Right lobe of liver (tissue), 6 donors: Measurements from ENCODE around the gene PRRG3. TPM values are rescaled to one million over a fixed set of nuclear protein-coding genes. Genes with fewer than 3 reads are reported as not detected.

Experiments used
- ATAC-seq, 4 donors: fragments of 200-7000 bp; cut with Tn5 transposase; one replicate each; pipeline ENCODE4 v1.9.1; 2020; ENCODE audit warnings: mild to moderate bottlenecking in 4 of 4, moderate library complexity in 4 of 4
- DNase-seq, 3 donors: peaks; one replicate each; pipeline ENCODE4 v3.0.0-alpha.2; 2020
- H3K27ac ChIP-seq, 3 donors: fragments of 200-600 bp; one replicate each; pipeline ENCODE4 v1.8.0; 2022
- H3K27me3 ChIP-seq, 2 donors: fragments of 200-600 bp; one replicate each; pipeline ENCODE4 v1.8.0; 2022
- H3K36me3 ChIP-seq, 4 donors: fragments of 200-600 bp; sonication (generic) in 1 of 4; one replicate each; pipeline versions ENCODE4 v1.5.1 to v1.8.0; 2017 to 2022; ENCODE audit warnings: control low read depth in 1 of 4
- H3K4me1 ChIP-seq, 4 donors: fragments of 200-600 bp; sonication (generic) in 1 of 4; one replicate each; pipeline versions ENCODE4 v1.5.1 to v1.8.0; 2017 to 2022; ENCODE audit warnings: control low read depth in 1 of 4
- H3K4me3 ChIP-seq, 3 donors: fragments of 200-600 bp; one replicate each; pipeline ENCODE4 v1.8.0; 2022
- H3K9me3 ChIP-seq, 4 donors: fragments of 200-600 bp; sonication (generic) in 1 of 4; one replicate each; pipeline versions ENCODE4 v1.5.1 to v1.8.0; 2017 to 2022; ENCODE audit warnings: control low read depth in 1 of 4
- CTCF ChIP-seq, 4 donors: fragments of 200-600 bp in 3 of 4; fragments of 450-650 bp in 1 of 4; IDR thresholded peaks; one replicate each; pipeline versions ENCODE4 v1.5.1 to v1.8.0; 2016 to 2022; ENCODE audit warnings: antibody characterized with exemption in 4 of 4, mild to moderate bottlenecking in 2 of 4
- POLR2A ChIP-seq: fragments of 450-650 bp; IDR thresholded peaks from one replicate; pipeline ENCODE4 v1.6.1; 2017; ENCODE audit warnings: antibody characterized with exemption, mild to moderate bottlenecking
- WGBS: methylation state at CpG from one replicate; pipeline ENCODE4 v1.1.6; 2018; ENCODE audit warnings: low coverage, low lambda C conversion rate; ENCODE audit not compliant: insufficient coverage; ENCODE audit errors: missing lambda C conversion rate; 5-methylcytosine and 5-hydroxymethylcytosine counted together
- intact Hi-C, 2 donors: fragments of 100-400 bp; cut with DNase I; formaldehyde crosslinking; loops; one replicate each; pipeline versions ENCODE4 v1.11.2 to v1.14.1; 2022
- total RNA-seq, 6 experiments: library from RNA; depleted of rRNA in 2 of 6; stranded (reverse); fragments of >200 nt in 2 of 6; fragmentation: NEBNext Ultra II Directional in 3 of 6; extraction: Animal tissue kit (Norgen Biotek cat#: 25700) in 3 of 6; gene quantifications; one replicate each; pipeline versions ENCODE4 v1.1.0 to v1.2.4, GENCODE V29; 2016 to 2023
- donor health status: DM: no; HTN: yes; CAD: no.
- donor health status: DM: no; HTN: no; CAD: no.
- donor health status: DM: no; HTN: no; CAD: no.
- donor health status: DM: no; HTN: yes; CAD: no.
- donor health status: DM: no; HTN: yes; CAD: no.

Gene PRRG3
- total RNA-seq, 6 experiments from 2014 or later = 0.02 to 0.30 (median 0.07) TPM; not detected in 3

GRCh38 chrX:151752847-151753246 is 57.6 kb downstream of the PRRG3 start:
- WGBS = 32% methylated on average over 5 of the region's 5 CpGs
- DNase-seq (no peak), ATAC-seq (peak in 3 of 4 donors; percentile 44 to 55 (median 45))
- Histone ChIP-seq H3K27me3 (peaks cover 0 to 14% of the 10 kb centered on the region in 2 donors), H3K27ac (no peak overlapping the region), H3K4me3 (no peak overlapping the region), H3K4me1 (peaks cover 0 to 5% (median 0%) of the 10 kb centered on the region in 4 donors), H3K36me3 (no peaks in the 10 kb centered on the region), H3K9me3 (no peaks in the 10 kb centered on the region)
- intact Hi-C loops = loop anchor here (10.0 kb wide), 1 partner anchor 882 kb away; the partner anchor contains the start of gene GABRQ (in 2 of the 2)
- TF ChIP-seq CTCF (IDR thresholded peaks at IDR 0.05) (no peak), POLR2A (no peak)

GRCh38 chrX:151753313-151754046 is 58.2 kb downstream of the PRRG3 start:
- 46% methylated on average over 2 of the region's 22 CpGs for WGBS
- Histone ChIP-seq H3K36me3 (no peaks in the 10 kb centered on the region), H3K27me3 (peaks cover 0 to 8% of the 10 kb centered on the region in 2 donors), H3K4me3 (no peak overlapping the region), H3K4me1 (peaks cover 0 to 5% (median 0%) of the 10 kb centered on the region in 4 donors), H3K9me3 (no peaks in the 10 kb centered on the region), H3K27ac (no peak overlapping the region)
- peak; percentile 94 to 98 (median 97) for ATAC-seq
- DNase-seq = peak; percentile 68 to 81 (median 71)
- peak; percentile 72 to 85 (median 79) for TF ChIP-seq CTCF (IDR thresholded peaks at IDR 0.05)
- no peak for TF ChIP-seq POLR2A
- intact Hi-C loops = loop anchor here (10.0 kb wide), 1 partner anchor 881 kb away; the partner anchor contains the start of gene GABRQ (in 2 of the 2)

- DNase-seq (peak in 2 of 3 donors; percentile 45 to 46), ATAC-seq (peak in 2 of 4 donors; percentile 54 to 70)
These were observed 58.8 kb downstream of the PRRG3 start for GRCh38 chrX:151754047-151754429.

GRCh38 chrX:151754641-151755215 is 59.5 kb downstream of the PRRG3 start:
- TF ChIP-seq CTCF (IDR thresholded peaks at IDR 0.05) (no peak), POLR2A (no peak)
- Histone ChIP-seq H3K27ac (no peak overlapping the region), H3K4me1 (peaks cover 0 to 5% (median 0%) of the 10 kb centered on the region in 4 donors), H3K36me3 (no peaks in the 10 kb centered on the region), H3K9me3 (no peaks in the 10 kb centered on the region), H3K4me3 (no peak overlapping the region), H3K27me3 (peaks cover 0 to 8% of the 10 kb centered on the region in 2 donors)
- ATAC-seq (no peak), DNase-seq (no peak)
- intact Hi-C loops = loop anchor here (10.0 kb wide), 1 partner anchor 880 kb away; the partner anchor contains the start of gene GABRQ (in 2 of the 2)
- WGBS = 51% methylated on average over 6 of the region's 11 CpGs

More at GRCh38 chrX:151754047-151754429, 58.8 kb downstream of the PRRG3 start:
- no peak overlapping the region for H3K27ac ChIP-seq
- no peak for TF ChIP-seq POLR2A
- no peak for TF ChIP-seq CTCF (IDR thresholded peaks at IDR 0.05)
- H3K4me1 ChIP-seq = peaks cover 0 to 5% (median 0%) of the 10 kb centered on the region in 4 donors
- H3K27me3 ChIP-seq = peaks cover 0 to 8% of the 10 kb centered on the region in 2 donors
- no peaks in the 10 kb centered on the region for H3K36me3 ChIP-seq
- H3K9me3 ChIP-seq = no peaks in the 10 kb centered on the region
- WGBS = 33% methylated on average over 1 of the region's 6 CpGs
- intact Hi-C loops = loop anchor here (10.0 kb wide), 1 partner anchor 881 kb away; the partner anchor contains the start of gene GABRQ (in 2 of the 2)
- no peak overlapping the region for H3K4me3 ChIP-seq

Other genes with a start within 250 kb of the PRRG3 start
- gene PASD1, start 131.8 kb upstream of the PRRG3 start, total RNA-seq = not detected
- gene FATE1, start 20.6 kb downstream of the PRRG3 start, total RNA-seq = not detected
- not detected for gene CNGA2, start 39.3 kb downstream of the PRRG3 start, total RNA-seq
- gene MAGEA4, start 217.4 kb downstream of the PRRG3 start, total RNA-seq = not detected